Neural crest cell (in vitro differentiated cells): Measurements from ENCODE around the gene DHRS9. TPM values are rescaled to one million over a fixed set of nuclear protein-coding genes. Genes with fewer than 3 reads are reported as not detected.
A peak's percentile ranks its signal among the peaks of the same experiment; 100 is the strongest.

Experiments
- DNase-seq: peaks from one replicate; pipeline ENCODE4 v3.0.0; 2021; ENCODE audit warnings: low read depth, mixed read lengths, low spot score
- H3K27ac Mint-ChIP-seq: one replicate; pipeline ENCODE4 v1.8.0; 2021; ENCODE audit warnings: mild to moderate bottlenecking, mixed read lengths; ENCODE audit not compliant: unreplicated experiment
- H3K27me3 Mint-ChIP-seq: 2 replicates; pipeline ENCODE4 v1.8.0; 2021; ENCODE audit warnings: low read depth, mild to moderate bottlenecking, mixed read lengths
- H3K36me3 Mint-ChIP-seq: 2 replicates; pipeline ENCODE4 v1.8.0; 2021; ENCODE audit warnings: low read depth, mild to moderate bottlenecking, mixed read lengths
- H3K4me1 Mint-ChIP-seq: 2 replicates; pipeline ENCODE4 v1.8.0; 2021; ENCODE audit warnings: mixed read lengths
- H3K4me3 Mint-ChIP-seq: one replicate; pipeline ENCODE4 v1.8.0; 2021; ENCODE audit warnings: mild to moderate bottlenecking, mixed read lengths
- H3K9me3 Mint-ChIP-seq: 2 replicates; pipeline ENCODE4 v1.8.0; 2021; ENCODE audit warnings: mixed read lengths
- total RNA-seq: library from RNA; stranded (reverse); gene quantifications from 2 replicates; pipeline ENCODE4 v1.2.1, GENCODE V29; 2021
- TF ChIP-seq, protein P1 (sequence below): fragments of 200-600 bp; sonication (generic); conservative IDR thresholded peaks from 2 replicates; pipeline ENCODE4 v1.5.0; 2021; ENCODE audit warnings: antibody characterized with exemption, mild to moderate bottlenecking

DHRS9 gene
- total RNA-seq, 1 donor from 2014 or later = not detected

DNA sequence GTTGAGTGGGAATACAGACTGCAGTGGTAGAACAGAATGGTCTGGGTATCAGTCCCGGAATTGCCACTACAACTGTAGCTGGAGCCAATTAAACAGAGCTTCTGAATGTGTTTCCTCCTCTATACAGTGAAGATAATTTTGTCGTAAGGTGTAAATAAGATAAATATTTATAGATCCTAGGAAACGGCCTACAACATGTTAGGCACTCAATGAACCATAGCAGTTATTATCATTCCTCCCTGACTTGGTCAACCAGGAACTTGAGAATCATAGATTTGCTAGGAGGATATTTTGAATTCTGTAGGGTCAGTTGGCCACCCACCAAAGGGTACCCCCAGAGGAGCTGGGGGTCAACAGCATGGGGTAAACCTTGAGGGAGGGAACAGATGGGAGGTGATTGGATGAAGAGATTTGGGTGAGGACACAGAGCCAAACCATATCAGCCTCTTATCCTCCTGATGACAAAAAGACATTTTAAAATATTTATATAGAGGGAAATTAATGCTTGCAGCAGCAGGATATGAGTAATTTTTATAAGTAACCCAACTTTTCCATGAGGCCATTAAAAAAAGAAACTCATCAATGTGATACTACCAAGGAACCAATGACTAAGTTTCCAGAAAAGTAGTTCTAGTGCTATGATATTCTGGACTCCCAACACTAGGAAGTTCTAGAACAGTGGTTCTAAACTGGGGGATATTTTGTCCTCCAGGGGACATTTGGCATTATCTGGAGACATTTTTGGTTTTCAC, 4.0 kb downstream of the DHRS9 start:
- Mint-ChIP-seq H3K27ac (no peak overlapping the region), H3K36me3 (no peaks in the 10 kb centered on the region), H3K27me3 (no peaks in the 10 kb centered on the region), H3K4me1 (no peaks in the 10 kb centered on the region), H3K4me3 (no peak overlapping the region), H3K9me3 (no peaks in the 10 kb centered on the region)
- no peak for DNase-seq
- TF ChIP-seq, protein P1, sequence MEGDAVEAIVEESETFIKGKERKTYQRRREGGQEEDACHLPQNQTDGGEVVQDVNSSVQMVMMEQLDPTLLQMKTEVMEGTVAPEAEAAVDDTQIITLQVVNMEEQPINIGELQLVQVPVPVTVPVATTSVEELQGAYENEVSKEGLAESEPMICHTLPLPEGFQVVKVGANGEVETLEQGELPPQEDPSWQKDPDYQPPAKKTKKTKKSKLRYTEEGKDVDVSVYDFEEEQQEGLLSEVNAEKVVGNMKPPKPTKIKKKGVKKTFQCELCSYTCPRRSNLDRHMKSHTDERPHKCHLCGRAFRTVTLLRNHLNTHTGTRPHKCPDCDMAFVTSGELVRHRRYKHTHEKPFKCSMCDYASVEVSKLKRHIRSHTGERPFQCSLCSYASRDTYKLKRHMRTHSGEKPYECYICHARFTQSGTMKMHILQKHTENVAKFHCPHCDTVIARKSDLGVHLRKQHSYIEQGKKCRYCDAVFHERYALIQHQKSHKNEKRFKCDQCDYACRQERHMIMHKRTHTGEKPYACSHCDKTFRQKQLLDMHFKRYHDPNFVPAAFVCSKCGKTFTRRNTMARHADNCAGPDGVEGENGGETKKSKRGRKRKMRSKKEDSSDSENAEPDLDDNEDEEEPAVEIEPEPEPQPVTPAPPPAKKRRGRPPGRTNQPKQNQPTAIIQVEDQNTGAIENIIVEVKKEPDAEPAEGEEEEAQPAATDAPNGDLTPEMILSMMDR = no peak

DNA sequence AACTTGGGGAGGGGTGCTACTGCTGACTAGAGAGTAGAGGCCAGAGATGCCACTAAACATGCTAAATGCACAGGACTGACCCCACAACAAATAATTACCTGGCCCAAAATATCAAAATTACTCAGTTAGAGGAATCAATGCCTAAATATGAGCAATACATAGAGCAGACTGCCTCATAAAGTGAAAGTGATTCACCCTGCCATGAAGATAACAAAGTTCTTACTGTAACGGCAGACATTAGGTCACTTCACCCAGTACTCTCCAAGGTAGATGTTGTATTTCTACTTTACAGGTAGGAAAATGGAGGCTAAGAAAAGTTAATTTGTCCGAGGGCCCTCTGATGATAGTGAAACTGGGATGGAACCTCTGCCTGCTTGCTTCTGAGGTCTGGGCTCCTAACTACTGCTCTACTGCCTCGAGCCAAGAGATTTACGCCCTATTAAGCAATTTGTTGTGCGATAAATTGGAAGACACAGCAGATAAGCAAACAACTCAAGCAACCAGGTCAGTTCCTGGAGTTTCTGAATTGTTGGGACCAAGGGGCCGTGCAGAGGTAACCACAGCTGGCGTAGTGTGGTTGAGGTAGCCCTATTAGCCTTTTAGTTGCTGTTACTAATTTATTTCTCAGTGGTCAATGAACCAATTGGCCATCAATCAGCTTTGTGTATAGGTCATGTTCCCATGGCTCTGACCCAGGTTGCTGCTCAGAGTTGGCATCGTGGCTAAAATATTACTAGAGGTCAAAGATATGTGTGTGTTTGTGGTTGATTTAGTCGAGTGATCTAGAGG, 4.8 kb downstream of the DHRS9 start:
- Mint-ChIP-seq H3K4me1 (no peaks in the 10 kb centered on the region), H3K27ac (peak overlapping the region; percentile 16), H3K4me3 (no peak overlapping the region), H3K9me3 (no peaks in the 10 kb centered on the region), H3K27me3 (no peaks in the 10 kb centered on the region), H3K36me3 (no peaks in the 10 kb centered on the region)
- TF ChIP-seq, protein P1 = no peak
- DNase-seq = no peak

DNA sequence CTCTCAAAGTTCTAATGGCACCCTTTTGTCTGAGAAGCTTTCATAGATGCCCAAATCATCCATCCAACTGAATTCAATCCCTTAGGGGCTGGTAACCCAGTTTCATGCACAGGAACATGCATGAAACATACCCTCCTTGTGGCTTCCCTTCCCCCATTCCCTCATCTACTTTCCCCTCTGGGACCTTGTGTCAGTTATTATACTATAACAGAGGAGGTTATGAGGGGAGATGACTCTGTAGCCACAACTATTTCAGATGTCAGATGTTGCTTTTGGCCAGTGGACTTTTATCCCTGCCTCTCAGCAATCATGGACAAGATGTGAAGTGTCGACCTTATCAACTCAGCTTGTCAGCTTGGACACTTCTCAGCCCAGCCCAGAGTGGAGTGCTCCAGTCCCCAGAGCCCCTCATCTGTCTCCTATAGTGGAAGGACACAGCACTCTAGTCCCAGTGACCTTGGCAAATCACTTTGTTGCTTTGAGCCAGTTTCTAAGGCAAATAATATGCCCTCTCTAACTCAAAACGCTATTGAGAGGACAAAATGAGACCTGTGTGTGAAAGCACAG, 8.4 kb downstream of the DHRS9 start:
- TF ChIP-seq, protein P1 = no peak

DNA sequence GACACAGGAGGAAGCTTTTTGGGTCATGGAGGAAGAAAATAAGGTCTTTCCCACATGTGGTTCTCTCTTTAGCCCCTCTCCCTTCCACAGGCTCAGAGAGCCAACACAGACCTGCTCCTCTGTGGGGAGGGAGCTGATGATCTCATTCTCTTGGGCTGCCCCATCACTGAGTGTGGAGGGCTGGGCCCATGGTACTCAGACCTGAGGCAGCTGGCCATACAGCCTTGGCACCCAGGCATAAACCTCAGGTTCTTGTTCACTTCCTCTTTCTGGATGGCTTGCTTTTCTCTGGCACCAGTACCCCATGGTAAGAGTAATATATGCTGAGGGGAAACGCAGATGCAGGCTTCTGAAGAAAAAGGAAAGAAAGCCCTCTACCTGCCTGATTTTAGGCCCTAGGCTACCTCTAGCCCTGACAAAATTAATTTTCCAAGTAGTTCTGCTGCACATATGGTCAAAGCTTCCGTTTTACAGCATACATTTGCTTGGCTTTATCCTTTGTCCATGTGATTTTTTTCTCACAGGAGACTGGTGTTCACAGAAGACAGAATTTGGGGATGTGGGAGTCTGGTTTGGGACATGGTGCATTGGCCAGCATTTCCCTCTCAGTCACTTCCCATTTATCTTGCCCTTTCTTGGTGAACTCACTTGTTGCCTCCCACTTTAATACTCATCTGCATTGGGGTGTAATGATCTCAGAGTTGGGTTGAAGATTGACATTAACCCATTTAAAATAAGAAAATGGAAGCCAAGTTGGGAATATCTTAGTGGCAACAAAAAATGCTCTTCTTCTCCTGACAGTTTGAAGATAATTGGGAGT, 11.1 kb downstream of the DHRS9 start:
- DNase-seq = no peak
- TF ChIP-seq, protein P1 = no peak
- peaks cover 10% of the 10 kb centered on the region for H3K9me3 Mint-ChIP-seq
- H3K27me3 Mint-ChIP-seq = peaks cover 3% of the 10 kb centered on the region
- no peaks in the 10 kb centered on the region for H3K4me1 Mint-ChIP-seq
- peaks cover 2% of the 10 kb centered on the region for H3K36me3 Mint-ChIP-seq
- no peak overlapping the region for H3K27ac Mint-ChIP-seq
- no peak overlapping the region for H3K4me3 Mint-ChIP-seq

More for the DNA sequence above, 8.4 kb downstream of the DHRS9 start:
- H3K4me3 Mint-ChIP-seq = no peak overlapping the region
- no peaks in the 10 kb centered on the region for H3K9me3 Mint-ChIP-seq
- no peaks in the 10 kb centered on the region for H3K36me3 Mint-ChIP-seq
- no peak for DNase-seq
- no peaks in the 10 kb centered on the region for H3K27me3 Mint-ChIP-seq
- no peak overlapping the region for H3K27ac Mint-ChIP-seq
- H3K4me1 Mint-ChIP-seq = no peaks in the 10 kb centered on the region

DNA sequence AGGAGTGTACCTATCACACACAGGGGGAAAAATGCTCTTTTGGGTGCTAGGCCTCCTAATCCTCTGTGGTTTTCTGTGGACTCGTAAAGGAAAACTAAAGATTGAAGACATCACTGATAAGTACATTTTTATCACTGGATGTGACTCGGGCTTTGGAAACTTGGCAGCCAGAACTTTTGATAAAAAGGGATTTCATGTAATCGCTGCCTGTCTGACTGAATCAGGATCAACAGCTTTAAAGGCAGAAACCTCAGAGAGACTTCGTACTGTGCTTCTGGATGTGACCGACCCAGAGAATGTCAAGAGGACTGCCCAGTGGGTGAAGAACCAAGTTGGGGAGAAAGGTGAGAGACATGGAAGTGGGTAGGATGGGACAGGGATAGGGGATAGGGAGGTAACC, 12.2 kb downstream of the DHRS9 start:
- peaks cover 5% of the 10 kb centered on the region for H3K36me3 Mint-ChIP-seq
- peaks cover 3% of the 10 kb centered on the region for H3K27me3 Mint-ChIP-seq
- no peak for DNase-seq
- no peak overlapping the region for H3K4me3 Mint-ChIP-seq
- peaks cover 14% of the 10 kb centered on the region for H3K9me3 Mint-ChIP-seq
- H3K4me1 Mint-ChIP-seq = no peaks in the 10 kb centered on the region
- TF ChIP-seq, protein P1 = no peak
- H3K27ac Mint-ChIP-seq = no peak overlapping the region
